B cell (primary cell): Measurements from ENCODE around the gene SLC2A4RG. TPM values are rescaled to one million over a fixed set of nuclear protein-coding genes. Genes with fewer than 3 reads are reported as not detected.

Experiments used
- ATAC-seq: fragments of 200-7000 bp; cut with Tn5 transposase; one replicate; pipeline ENCODE4 v1.10.0; 2021; ENCODE audit warnings: low read depth, mild to moderate bottlenecking, moderate number of reproducible peaks, moderate library complexity
- CTCF ChIA-PET: fragments of 350-600 bp; sonication (Branson Sonifier 250); formaldehyde crosslinking; loops from one replicate; lab custom pipeline; 2021; ENCODE audit warnings: antibody characterized with exemption, inconsistent platforms; lab: Charles Lee
- POLR2A ChIA-PET: fragments of 350-600 bp; sonication (Branson Sonifier 250); formaldehyde crosslinking; loops from one replicate; lab custom pipeline; 2021; ENCODE audit warnings: antibody characterized with exemption; lab: Charles Lee
- DNase-seq: peaks from one replicate; pipeline ENCODE4 v3.0.0; 2013
- H2AFZ ChIP-seq: 2 replicates; pipeline ENCODE4 v1.6.1; 2012; ENCODE audit warnings: mild to moderate bottlenecking, low read depth, low read length; ENCODE audit not compliant: insufficient read depth, poor library complexity, severe bottlenecking
- H3K27ac ChIP-seq, 2 donors: 1 replicate in 1 of 2; 2 replicates in 1 of 2; pipeline ENCODE4 v1.5.1; 2012 to 2013; ENCODE audit warnings: low read length in 2 of 2, mild to moderate bottlenecking in 2 of 2, moderate library complexity in 1 of 2
- H3K27me3 ChIP-seq, 4 experiments: fragments of 200-600 bp in 1 of 4; sonication (generic) in 1 of 4; replicated peaks in 1 of 4; 1 replicate in 2 of 4; 2 replicates in 2 of 4; pipeline versions ENCODE4 v1.6.1 to v1.7.0; 2013 to 2016; ENCODE audit warnings: low read length in 3 of 4, mild to moderate bottlenecking in 2 of 4, mixed read lengths in 1 of 4, moderate library complexity in 1 of 4; ENCODE audit not compliant: insufficient read depth in 4 of 4, control insufficient read depth in 3 of 4; ENCODE audit errors: control extremely low read depth in 1 of 4
- H3K36me3 ChIP-seq, 2 experiments: replicated peaks in 1 of 2; 1 replicate in 1 of 2; 2 replicates in 1 of 2; pipeline versions ENCODE4 v1.6.1 to v1.7.1; 2013; ENCODE audit warnings: low read length in 1 of 2; ENCODE audit not compliant: insufficient read depth in 2 of 2, control insufficient read depth in 1 of 2; ENCODE audit errors: control extremely low read depth in 1 of 2, extremely low read depth in 1 of 2
- H3K4me1 ChIP-seq, 2 donors: fragments of 200-600 bp in 1 of 2; sonication (generic) in 1 of 2; 1 replicate in 1 of 2; 2 replicates in 1 of 2; pipeline versions ENCODE4 v1.5.1 to v1.6.1; 2013 to 2017; ENCODE audit warnings: low read length in 2 of 2; ENCODE audit not compliant: control insufficient read depth in 2 of 2, insufficient read depth in 2 of 2
- H3K4me2 ChIP-seq: replicated peaks from 2 replicates; pipeline ENCODE3; 2012; ENCODE audit warnings: mild to moderate bottlenecking, low read depth, low read length; ENCODE audit not compliant: poor library complexity, severe bottlenecking
- H3K4me3 ChIP-seq, 5 experiments: fragments of 200-600 bp in 1 of 5; sonication (generic) in 1 of 5; 1 replicate in 3 of 5; 2 replicates in 2 of 5; pipeline versions ENCODE4 v1.5.1 to v1.7.0; 2011 to 2016; ENCODE audit warnings: low read length in 4 of 5, mild to moderate bottlenecking in 4 of 5, low read depth in 2 of 5, control low read depth in 1 of 5, moderate library complexity in 1 of 5; ENCODE audit not compliant: insufficient read depth in 1 of 5; ENCODE audit errors: control extremely low read depth in 1 of 5, extremely low read depth in 1 of 5
- H3K79me2 ChIP-seq: fragments of 200-600 bp; sonication (generic); one replicate; pipeline ENCODE4 v1.6.0; 2016; ENCODE audit warnings: low read length; ENCODE audit not compliant: control insufficient read depth, insufficient read depth
- H3K9ac ChIP-seq: fragments of 200-600 bp; sonication (generic); 2 replicates; pipeline ENCODE4 v1.6.1; 2017; ENCODE audit warnings: mild to moderate bottlenecking, low read length, moderate library complexity
- H3K9me3 ChIP-seq, 3 donors: one replicate each; pipeline versions ENCODE4 v1.6.1 to v1.7.1; 2013; ENCODE audit warnings: low read length in 2 of 3; ENCODE audit not compliant: control insufficient read depth in 2 of 3, insufficient read depth in 1 of 3; ENCODE audit errors: control extremely low read depth in 1 of 3
- H4K20me1 ChIP-seq: 2 replicates; pipeline ENCODE4 v1.6.0; 2012; ENCODE audit warnings: mild to moderate bottlenecking, low read length; ENCODE audit not compliant: insufficient read depth, control insufficient read depth, poor library complexity, severe bottlenecking
- H3K27ac Mint-ChIP-seq: one replicate; pipeline ENCODE4 v1.8.0; 2021; ENCODE audit warnings: mixed read lengths
- H3K27me3 Mint-ChIP-seq: one replicate; pipeline ENCODE4 v1.8.0; 2021; ENCODE audit warnings: mixed read lengths
- H3K4me1 Mint-ChIP-seq: one replicate; pipeline ENCODE4 v1.8.0; 2021; ENCODE audit warnings: mixed read lengths
- H3K4me3 Mint-ChIP-seq: one replicate; pipeline ENCODE4 v1.8.0; 2021; ENCODE audit warnings: mixed read lengths
- H3K9me3 Mint-ChIP-seq: one replicate; pipeline ENCODE4 v1.8.0; 2022; ENCODE audit warnings: mixed read lengths; ENCODE audit not compliant: insufficient read depth
- CTCF ChIP-seq: fragments of 200-600 bp; IDR thresholded peaks from one replicate; pipeline ENCODE4 v1.8.0; 2022; ENCODE audit warnings: antibody characterized with exemption, mild to moderate bottlenecking
- EZH2 ChIP-seq: IDR thresholded peaks from 2 replicates; pipeline ENCODE4 v1.6.1; 2012; ENCODE audit warnings: borderline replicate concordance, low read depth, mild to moderate bottlenecking, moderate library complexity, low read length; ENCODE audit not compliant: insufficient read depth, poor library complexity, severe bottlenecking
- WGBS: methylation state at CpG from one replicate; pipeline ENCODE4 v1.1.5; 2013; ENCODE audit warnings: missing lambda C conversion rate; ENCODE audit not compliant: insufficient coverage; 5-methylcytosine and 5-hydroxymethylcytosine counted together
- intact Hi-C: fragments of 100-400 bp; cut with micrococcal nuclease; formaldehyde crosslinking; loops from one replicate; pipeline ENCODE4 v1.10.0; 2022
- polyA plus RNA-seq: library from polyadenylated mRNA; depleted of rRNA; stranded (reverse); fragments of >200 nt; gene quantifications from 2 replicates; pipeline ENCODE4 v1.2.3, GENCODE V29; 2012
- total RNA-seq, 2 donors: library from RNA; stranded (reverse); fragments of 120-200 nt in 1 of 2; gene quantifications; 1 replicate in 1 of 2; 2 replicates in 1 of 2; pipeline versions ENCODE4 v1.2.3 to v1.2.4, GENCODE V29; 2013 to 2022

The SLC2A4RG gene
- total and polyA plus RNA-seq, 2 donors (not counting 1 experiment from before 2014, with no cell fraction given), result 39.7 to 49.4 TPM

GRCh38 chr20:63709149-63709527 lies 30.4 kb upstream of the SLC2A4RG start:
- ChIA-PET POLR2A (interaction anchor here (1.1 kb wide), 1 partner anchor 29 kb away, joined by 3 read pairs; no protein-coding TSS in a partner anchor), CTCF (interaction anchor here (2.6 kb wide), 1 partner anchor 67 kb away, joined by 7 read pairs; no protein-coding TSS in a partner anchor)
- peaks cover 2 to 45% of the 10 kb centered on the region in 2 experiments for H3K36me3 ChIP-seq
- H3K9me3 ChIP-seq, result peaks cover 0 to 2% (median 0%) of the 10 kb centered on the region in 3 donors
- peak overlapping the region; percentile 76 for H3K4me3 Mint-ChIP-seq
- ATAC-seq (no peak), DNase-seq (peak; percentile 10)
- H3K4me1 Mint-ChIP-seq, result peaks cover 38% of the 10 kb centered on the region
- 94% methylated on average over 12 of the region's 17 CpGs for WGBS
- peak overlapping the region; percentile 56 for H3K27ac Mint-ChIP-seq
- intact Hi-C loops, result loop anchor here (5.0 kb wide), 1 partner anchor 353 kb away; the partner anchor contains the start of gene TCEA2
- H3K9me3 Mint-ChIP-seq, result no peaks in the 10 kb centered on the region
- TF ChIP-seq EZH2 (no peak), CTCF (no peak)
- no peaks in the 10 kb centered on the region for H3K27me3 Mint-ChIP-seq
- no peaks in the 10 kb centered on the region for H3K27me3 ChIP-seq
- H3K4me2 ChIP-seq, result peak overlapping the region; percentile 94
- peaks cover 72% of the 10 kb centered on the region for H4K20me1 ChIP-seq
- H2AFZ ChIP-seq, result no peak overlapping the region
- peaks cover 21 to 28% of the 10 kb centered on the region in 2 donors for H3K4me1 ChIP-seq
- H3K4me3 ChIP-seq, result no peak overlapping the region
- peaks cover 89% of the 10 kb centered on the region for H3K79me2 ChIP-seq
- H3K9ac ChIP-seq, result no peak overlapping the region
- H3K27ac ChIP-seq, result peak overlapping the region in 1 of 2 donors; percentile 85

- 96% methylated on average over 11 of the region's 12 CpGs for WGBS
- Mint-ChIP-seq H3K27ac (no peak overlapping the region), H3K9me3 (peaks cover 2% of the 10 kb centered on the region), H3K4me1 (peaks cover 37% of the 10 kb centered on the region), H3K27me3 (no peaks in the 10 kb centered on the region), H3K4me3 (no peak overlapping the region)
- intact Hi-C loops, result no loop called here
- Histone ChIP-seq H2AFZ (no peak overlapping the region), H3K9ac (no peak overlapping the region), H3K4me1 (peaks cover 18 to 24% of the 10 kb centered on the region in 2 donors), H3K9me3 (peaks cover 1 to 20% (median 7%) of the 10 kb centered on the region in 3 donors), H3K4me3 (no peak overlapping the region), H4K20me1 (peaks cover 66% of the 10 kb centered on the region), H3K4me2 (no peak overlapping the region), H3K27me3 (no peaks in the 10 kb centered on the region), H3K27ac (no peak overlapping the region), H3K79me2 (peaks cover 88% of the 10 kb centered on the region), H3K36me3 (peaks cover 2 to 39% of the 10 kb centered on the region in 2 experiments)
- DNase-seq, result no peak
- no peak for TF ChIP-seq CTCF
- TF ChIP-seq EZH2, result no peak
- CTCF ChIA-PET, result no interaction called here
- ATAC-seq, result no peak
- POLR2A ChIA-PET, result interaction anchor here (0.7 kb wide), 2 partner anchors 83 to 329 kb away, joined by 4 to 5 read pairs; no protein-coding TSS in a partner anchor
Observed at GRCh38 chr20:63711085-63711645, 28.4 kb upstream of the SLC2A4RG start.
